GM23338 (cell line): ENCODE data around the gene TRAPPC14. TPM values are rescaled to one million over a fixed set of nuclear protein-coding genes. Genes with fewer than 3 reads are reported as not detected.
A peak's percentile ranks its signal among the peaks of the same experiment; 100 is the strongest.

ENCODE experiments used
- ATAC-seq: fragments of 200-7000 bp; cut with Tn5 transposase; 3 replicates; pipeline ENCODE4 v1.9.1; 2020
- DNase-seq: peaks from one replicate; pipeline ENCODE4 v3.0.0-alpha.2; 2015; ENCODE audit warnings: low spot score
- H2AFZ ChIP-seq: fragments of 200-600 bp; sonication (generic); 2 replicates; pipeline ENCODE4 v1.8.0; 2016; ENCODE audit warnings: antibody characterized with exemption, mild to moderate bottlenecking, moderate library complexity
- H3F3A ChIP-seq: fragments of 200-600 bp; sonication (generic); replicated peaks from 2 replicates; pipeline ENCODE4 v1.8.0; 2017; ENCODE audit warnings: antibody characterized with exemption, mixed run types, low read depth
- H3K27ac ChIP-seq: fragments of 200-600 bp; sonication (generic); 2 replicates; pipeline ENCODE4 v1.6.1; 2016; ENCODE audit warnings: low read depth
- H3K27me3 ChIP-seq: fragments of 200-600 bp; sonication (generic); 2 replicates; pipeline ENCODE4 v1.8.0; 2016; ENCODE audit warnings: mild to moderate bottlenecking, mixed run types, moderate library complexity; ENCODE audit not compliant: insufficient read depth
- H3K36me3 ChIP-seq: fragments of 200-600 bp; sonication (generic); 2 replicates; pipeline ENCODE4 v1.8.0; 2016; ENCODE audit warnings: mild to moderate bottlenecking; ENCODE audit not compliant: insufficient read depth
- H3K4me1 ChIP-seq: fragments of 200-600 bp; sonication (generic); 2 replicates; pipeline ENCODE4 v1.8.0; 2016; ENCODE audit warnings: mild to moderate bottlenecking, moderate library complexity; ENCODE audit not compliant: insufficient read depth
- H3K4me2 ChIP-seq: fragments of 200-600 bp; sonication (generic); 2 replicates; pipeline ENCODE4 v1.7.1; 2017; ENCODE audit warnings: mixed run types
- H3K4me3 ChIP-seq: fragments of 200-600 bp; sonication (generic); 2 replicates; pipeline ENCODE4 v1.6.1; 2016; ENCODE audit warnings: mixed run types
- H3K79me2 ChIP-seq: fragments of 200-600 bp; sonication (generic); replicated peaks from 2 replicates; pipeline ENCODE4 v1.8.0; 2017; ENCODE audit warnings: mild to moderate bottlenecking; ENCODE audit not compliant: insufficient read depth
- H3K9me2 ChIP-seq: fragments of 200-600 bp; sonication (generic); 2 replicates; pipeline ENCODE4 v1.8.0; 2017; ENCODE audit not compliant: insufficient read depth
- H4K20me1 ChIP-seq: fragments of 200-600 bp; sonication (generic); replicated peaks from 2 replicates; pipeline ENCODE4 v1.8.0; 2017; ENCODE audit warnings: mild to moderate bottlenecking; ENCODE audit not compliant: insufficient read depth
- H3K27ac Mint-ChIP-seq: 2 replicates; pipeline ENCODE4 v1.8.0; 2020; ENCODE audit warnings: inconsistent platforms, mild to moderate bottlenecking, moderate library complexity, mixed read lengths
- H3K27me3 Mint-ChIP-seq: 3 replicates; pipeline ENCODE4 v1.8.0; 2022; ENCODE audit warnings: low read depth, mild to moderate bottlenecking, moderate library complexity, mixed read lengths, inconsistent platforms; ENCODE audit not compliant: insufficient read depth, poor library complexity
- H3K36me3 Mint-ChIP-seq: 3 replicates; pipeline ENCODE4 v1.8.0; 2021; ENCODE audit warnings: low read depth, mild to moderate bottlenecking, inconsistent platforms, moderate library complexity, mixed read lengths
- H3K4me1 Mint-ChIP-seq: 3 replicates; pipeline ENCODE4 v1.8.0; 2020; ENCODE audit warnings: mild to moderate bottlenecking, inconsistent platforms, mixed read lengths
- H3K4me3 Mint-ChIP-seq: 3 replicates; pipeline ENCODE4 v1.8.0; 2021; ENCODE audit warnings: moderate library complexity, mild to moderate bottlenecking, inconsistent platforms, mixed read lengths
- H3K9me3 Mint-ChIP-seq: 3 replicates; pipeline ENCODE4 v1.8.0; 2020; ENCODE audit warnings: moderate library complexity, mild to moderate bottlenecking, inconsistent platforms, mixed read lengths
- CREB1 ChIP-seq: fragments of 250-450 bp; sonication (Bioruptor Pico); IDR thresholded peaks from 2 replicates; pipeline ENCODE4 v1.5.0; 2020; ENCODE audit warnings: low read depth, mild to moderate bottlenecking, moderate library complexity
- EZH2 ChIP-seq: fragments of 200-600 bp; sonication (generic); IDR thresholded peaks from one replicate; pipeline ENCODE4 v1.8.0; 2017; ENCODE audit warnings: antibody characterized with exemption, mild to moderate bottlenecking, low read depth; ENCODE audit not compliant: unreplicated experiment
- EZH2phosphoT487 ChIP-seq: fragments of 200-600 bp; sonication (generic); IDR thresholded peaks from one replicate; pipeline ENCODE4 v1.8.1; 2018; ENCODE audit warnings: antibody characterized with exemption; ENCODE audit not compliant: unreplicated experiment
- JUNB ChIP-seq: IDR thresholded peaks from one replicate; pipeline ENCODE4 v1.6.1; 2016; ENCODE audit warnings: antibody characterized with exemption; ENCODE audit not compliant: unreplicated experiment
- NANOG ChIP-seq: IDR thresholded peaks from 2 replicates; pipeline ENCODE4 v1.6.1; 2016; ENCODE audit warnings: antibody characterized with exemption, borderline replicate concordance
- POLR2AphosphoS5 ChIP-seq: IDR thresholded peaks from 2 replicates; pipeline ENCODE4 v1.6.1; 2016; ENCODE audit warnings: antibody characterized with exemption, low read depth
- STAT1 ChIP-seq: IDR thresholded peaks from one replicate; pipeline ENCODE4 v1.6.1; 2016; ENCODE audit warnings: antibody characterized with exemption; ENCODE audit not compliant: unreplicated experiment
- ZNF114 ChIP-seq: fragments of 250-450 bp; sonication (Bioruptor Pico); IDR thresholded peaks from 2 replicates; pipeline ENCODE4 v1.5.0; 2020; ENCODE audit warnings: mild to moderate bottlenecking, moderate library complexity
- ZNF331 ChIP-seq: fragments of 250-450 bp; sonication (Bioruptor Pico); IDR thresholded peaks from 2 replicates; pipeline ENCODE4 v1.5.0; 2020; ENCODE audit warnings: low read depth, mild to moderate bottlenecking, moderate library complexity
- polyA plus RNA-seq: library from polyadenylated mRNA; unstranded; fragments of >200 nt; fragmentation: Nextera tagmentation; extraction: Ambion mirVana; gene quantifications from 2 replicates; pipeline ENCODE4 v1.2.1, GENCODE V29; 2016
- total RNA-seq: library from RNA; depleted of rRNA; stranded (reverse); fragments of >200 nt; shearing (Covaris generic); gene quantifications from 2 replicates; pipeline ENCODE4 v1.2.3, GENCODE V29; 2014
- TF ChIP-seq, protein P1 (sequence below): IDR thresholded peaks from one replicate; pipeline ENCODE4 v1.6.1; 2018; ENCODE audit warnings: antibody characterized with exemption; ENCODE audit not compliant: unreplicated experiment
- TF ChIP-seq, protein P2 (sequence below): IDR thresholded peaks from 2 replicates; pipeline ENCODE4 v1.6.1; 2016; ENCODE audit warnings: antibody characterized with exemption
- TF ChIP-seq, protein P3 (sequence below), 2 experiments: fragments of 200-600 bp in 1 of 2; sonication (generic) in 1 of 2; conservative IDR thresholded peaks; 2 replicates each; pipeline versions ENCODE4 v1.5.1 to v1.6.1; 2016 to 2017; ENCODE audit warnings: antibody characterized with exemption in 2 of 2, low read depth in 2 of 2, mild to moderate bottlenecking in 2 of 2, moderate library complexity in 1 of 2

The TRAPPC14 gene
- total and polyA plus RNA-seq, 2 experiments from 2014 or later = 9.3 to 15.7 TPM

DNA sequence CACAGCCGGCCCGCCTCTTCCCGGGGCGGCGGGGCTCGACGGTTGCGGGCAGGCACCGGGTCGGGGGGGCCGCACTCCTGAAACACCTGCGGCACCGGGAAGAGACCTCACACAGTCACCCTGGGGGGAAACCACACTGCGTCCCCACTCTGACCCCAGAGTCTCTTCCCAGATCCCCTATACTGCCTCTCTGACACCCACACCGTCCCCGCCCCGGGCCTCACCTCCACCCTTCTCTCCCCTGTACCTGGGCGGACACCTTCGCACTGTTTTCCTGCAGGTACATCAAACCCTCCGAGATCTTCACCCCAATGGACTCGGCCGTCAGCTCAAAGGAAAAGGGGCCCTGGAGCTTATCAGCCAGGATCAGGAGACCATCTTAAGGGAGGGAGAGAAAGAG lies 13.3 kb upstream of the TRAPPC14 start (continued):
- TF ChIP-seq, protein P1, sequence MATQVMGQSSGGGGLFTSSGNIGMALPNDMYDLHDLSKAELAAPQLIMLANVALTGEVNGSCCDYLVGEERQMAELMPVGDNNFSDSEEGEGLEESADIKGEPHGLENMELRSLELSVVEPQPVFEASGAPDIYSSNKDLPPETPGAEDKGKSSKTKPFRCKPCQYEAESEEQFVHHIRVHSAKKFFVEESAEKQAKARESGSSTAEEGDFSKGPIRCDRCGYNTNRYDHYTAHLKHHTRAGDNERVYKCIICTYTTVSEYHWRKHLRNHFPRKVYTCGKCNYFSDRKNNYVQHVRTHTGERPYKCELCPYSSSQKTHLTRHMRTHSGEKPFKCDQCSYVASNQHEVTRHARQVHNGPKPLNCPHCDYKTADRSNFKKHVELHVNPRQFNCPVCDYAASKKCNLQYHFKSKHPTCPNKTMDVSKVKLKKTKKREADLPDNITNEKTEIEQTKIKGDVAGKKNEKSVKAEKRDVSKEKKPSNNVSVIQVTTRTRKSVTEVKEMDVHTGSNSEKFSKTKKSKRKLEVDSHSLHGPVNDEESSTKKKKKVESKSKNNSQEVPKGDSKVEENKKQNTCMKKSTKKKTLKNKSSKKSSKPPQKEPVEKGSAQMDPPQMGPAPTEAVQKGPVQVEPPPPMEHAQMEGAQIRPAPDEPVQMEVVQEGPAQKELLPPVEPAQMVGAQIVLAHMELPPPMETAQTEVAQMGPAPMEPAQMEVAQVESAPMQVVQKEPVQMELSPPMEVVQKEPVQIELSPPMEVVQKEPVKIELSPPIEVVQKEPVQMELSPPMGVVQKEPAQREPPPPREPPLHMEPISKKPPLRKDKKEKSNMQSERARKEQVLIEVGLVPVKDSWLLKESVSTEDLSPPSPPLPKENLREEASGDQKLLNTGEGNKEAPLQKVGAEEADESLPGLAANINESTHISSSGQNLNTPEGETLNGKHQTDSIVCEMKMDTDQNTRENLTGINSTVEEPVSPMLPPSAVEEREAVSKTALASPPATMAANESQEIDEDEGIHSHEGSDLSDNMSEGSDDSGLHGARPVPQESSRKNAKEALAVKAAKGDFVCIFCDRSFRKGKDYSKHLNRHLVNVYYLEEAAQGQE = no peak
- TF ChIP-seq, protein P2, sequence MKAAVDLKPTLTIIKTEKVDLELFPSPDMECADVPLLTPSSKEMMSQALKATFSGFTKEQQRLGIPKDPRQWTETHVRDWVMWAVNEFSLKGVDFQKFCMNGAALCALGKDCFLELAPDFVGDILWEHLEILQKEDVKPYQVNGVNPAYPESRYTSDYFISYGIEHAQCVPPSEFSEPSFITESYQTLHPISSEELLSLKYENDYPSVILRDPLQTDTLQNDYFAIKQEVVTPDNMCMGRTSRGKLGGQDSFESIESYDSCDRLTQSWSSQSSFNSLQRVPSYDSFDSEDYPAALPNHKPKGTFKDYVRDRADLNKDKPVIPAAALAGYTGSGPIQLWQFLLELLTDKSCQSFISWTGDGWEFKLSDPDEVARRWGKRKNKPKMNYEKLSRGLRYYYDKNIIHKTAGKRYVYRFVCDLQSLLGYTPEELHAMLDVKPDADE = no peak

DNA sequence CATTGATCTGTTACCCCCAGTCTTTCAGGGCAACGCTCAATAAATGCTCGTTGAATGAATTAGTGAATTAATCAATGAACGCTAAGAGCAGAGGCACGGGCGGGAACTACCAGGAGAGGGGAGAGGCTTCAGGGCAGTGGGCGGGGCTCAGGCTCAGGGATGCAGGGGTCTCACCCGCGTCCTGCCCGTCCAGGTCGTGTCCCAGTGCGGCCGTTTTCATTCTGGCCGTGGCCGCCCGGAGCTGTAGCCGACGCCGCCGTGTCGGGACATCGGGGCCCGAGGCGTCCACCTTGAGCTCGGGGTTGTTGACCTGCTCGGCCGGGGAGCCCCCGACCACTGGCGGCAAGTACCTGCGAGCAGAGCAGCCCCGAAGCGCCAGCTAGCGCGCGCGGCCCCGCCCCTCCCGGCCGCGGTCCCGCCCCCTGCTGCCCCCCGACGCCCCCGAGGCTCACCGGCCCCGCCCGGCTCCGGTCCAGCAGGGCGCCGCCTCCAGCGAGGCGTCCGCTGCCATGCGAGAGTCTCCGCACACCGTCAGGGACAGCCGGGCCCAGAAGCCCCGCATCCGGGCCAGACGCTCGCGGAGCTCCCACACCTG lies 12.7 kb upstream of the TRAPPC14 start:
- Mint-ChIP-seq H3K9me3 (no peaks in the 10 kb centered on the region; the same call in 2 of the 3 replicates), H3K4me3 (peak overlapping the region; percentile 75), H3K4me1 (peaks cover 58% of the 10 kb centered on the region), H3K27ac (no peak overlapping the region), H3K27me3 (peaks cover 39% of the 10 kb centered on the region), H3K36me3 (peaks cover 24% of the 10 kb centered on the region)
- H3K27me3 ChIP-seq = peaks cover 16% of the 10 kb centered on the region
- 0 out of 2 replicates have a peak overlapping the region, but pooled peaks have one; percentile 28 for H2AFZ ChIP-seq
- DNase-seq (peak; percentile 86), ATAC-seq (peak; percentile 61)
- H3K36me3 ChIP-seq = peaks cover 4% of the 10 kb centered on the region; the same call in 1 of the 2 replicates
- peak overlapping the region; percentile 90 for H3K4me2 ChIP-seq
- H3K4me3 ChIP-seq = peak overlapping the region; percentile 73
- peaks cover 7% of the 10 kb centered on the region; the same call in 1 of the 2 replicates for H4K20me1 ChIP-seq
- H3F3A ChIP-seq = peaks cover 28% of the 10 kb centered on the region
- H3K9me2 ChIP-seq = no peaks in the 10 kb centered on the region
- peaks cover 7% of the 10 kb centered on the region for H3K79me2 ChIP-seq
- peaks cover 37% of the 10 kb centered on the region for H3K4me1 ChIP-seq
- H3K27ac ChIP-seq = no peak overlapping the region
- TF ChIP-seq, protein P1 = no peak
- TF ChIP-seq CREB1 = no peak
- TF ChIP-seq ZNF331 (CRISPR knock-in tag) = no peak
- no peak; the same call in 1 of the 2 replicates for TF ChIP-seq POLR2AphosphoS5
- TF ChIP-seq, protein P3, sequence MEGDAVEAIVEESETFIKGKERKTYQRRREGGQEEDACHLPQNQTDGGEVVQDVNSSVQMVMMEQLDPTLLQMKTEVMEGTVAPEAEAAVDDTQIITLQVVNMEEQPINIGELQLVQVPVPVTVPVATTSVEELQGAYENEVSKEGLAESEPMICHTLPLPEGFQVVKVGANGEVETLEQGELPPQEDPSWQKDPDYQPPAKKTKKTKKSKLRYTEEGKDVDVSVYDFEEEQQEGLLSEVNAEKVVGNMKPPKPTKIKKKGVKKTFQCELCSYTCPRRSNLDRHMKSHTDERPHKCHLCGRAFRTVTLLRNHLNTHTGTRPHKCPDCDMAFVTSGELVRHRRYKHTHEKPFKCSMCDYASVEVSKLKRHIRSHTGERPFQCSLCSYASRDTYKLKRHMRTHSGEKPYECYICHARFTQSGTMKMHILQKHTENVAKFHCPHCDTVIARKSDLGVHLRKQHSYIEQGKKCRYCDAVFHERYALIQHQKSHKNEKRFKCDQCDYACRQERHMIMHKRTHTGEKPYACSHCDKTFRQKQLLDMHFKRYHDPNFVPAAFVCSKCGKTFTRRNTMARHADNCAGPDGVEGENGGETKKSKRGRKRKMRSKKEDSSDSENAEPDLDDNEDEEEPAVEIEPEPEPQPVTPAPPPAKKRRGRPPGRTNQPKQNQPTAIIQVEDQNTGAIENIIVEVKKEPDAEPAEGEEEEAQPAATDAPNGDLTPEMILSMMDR (conservative IDR thresholded peaks at IDR 0.05; ENCODE audit: low read depth in 2 of 2) = no peak
- TF ChIP-seq, protein P2 = no peak
- TF ChIP-seq ZNF114 (CRISPR knock-in tag) = no peak
- TF ChIP-seq NANOG = no peak
- TF ChIP-seq EZH2phosphoT487 = no peak
- TF ChIP-seq STAT1 = no peak
- TF ChIP-seq JUNB = no peak
- no peak for TF ChIP-seq EZH2
